CD4-positive, alpha-beta memory T cell (primary cell): Measurements from ENCODE around the gene SIGLECL1. TPM values are rescaled to one million over a fixed set of nuclear protein-coding genes. Genes with fewer than 3 reads are reported as not detected.

Source experiments
- CTCF ChIA-PET: fragments of 350-600 bp; sonication (Branson Sonifier 250); formaldehyde crosslinking; loops from one replicate; lab custom pipeline; 2021; ENCODE audit warnings: inconsistent platforms; ENCODE audit not compliant: partially characterized antibody; lab: Charles Lee
- POLR2A ChIA-PET: fragments of 350-600 bp; sonication (Branson Sonifier 250); formaldehyde crosslinking; loops from one replicate; lab custom pipeline; 2021; ENCODE audit not compliant: partially characterized antibody; lab: Charles Lee
- DNase-seq, 5 donors: peaks; one replicate each; pipeline versions ENCODE4 v3.0.0 to v3.0.0-alpha.2; 2020 to 2022; ENCODE audit warnings: mixed read lengths in 1 of 5
- H3K27ac ChIP-seq: one replicate; pipeline ENCODE4 v1.7.0; 2013; ENCODE audit warnings: low read depth, low read length
- H3K27me3 ChIP-seq: 2 replicates; pipeline ENCODE4 v1.7.0; 2013; ENCODE audit warnings: mild to moderate bottlenecking, low read length, moderate library complexity; ENCODE audit not compliant: insufficient read depth
- H3K36me3 ChIP-seq: 2 replicates; pipeline ENCODE4 v1.7.0; 2013; ENCODE audit warnings: mild to moderate bottlenecking, low read length, moderate library complexity; ENCODE audit not compliant: insufficient read depth
- H3K4me1 ChIP-seq: 2 replicates; pipeline ENCODE4 v1.7.0; 2013; ENCODE audit warnings: mild to moderate bottlenecking, low read length, moderate library complexity; ENCODE audit not compliant: insufficient read depth
- H3K4me3 ChIP-seq, 2 donors: one replicate each; pipeline ENCODE4 v1.7.0; 2013; ENCODE audit warnings: low read length in 2 of 2, mild to moderate bottlenecking in 1 of 2
- H3K9me3 ChIP-seq, 2 donors: one replicate each; pipeline ENCODE4 v1.7.0; 2013; ENCODE audit warnings: low read length in 2 of 2, control low read depth in 1 of 2; ENCODE audit not compliant: control insufficient read depth in 1 of 2
- H3K27ac Mint-ChIP-seq, 7 donors: one replicate each; pipeline ENCODE4 v1.8.0; 2020 to 2021; ENCODE audit warnings: mixed read lengths in 7 of 7, mild to moderate bottlenecking in 6 of 7, inconsistent platforms in 3 of 7, moderate library complexity in 3 of 7
- H3K27me3 Mint-ChIP-seq, 2 donors: one replicate each; pipeline ENCODE4 v1.8.0; 2020 to 2021; ENCODE audit warnings: mixed read lengths in 2 of 2
- H3K36me3 Mint-ChIP-seq, 2 donors: one replicate each; pipeline ENCODE4 v1.8.0; 2020 to 2021; ENCODE audit warnings: mixed read lengths in 2 of 2, inconsistent platforms in 1 of 2, mild to moderate bottlenecking in 1 of 2
- H3K4me1 Mint-ChIP-seq, 4 donors: one replicate each; pipeline ENCODE4 v1.8.0; 2020 to 2021; ENCODE audit warnings: mixed read lengths in 4 of 4, mild to moderate bottlenecking in 1 of 4
- H3K4me3 Mint-ChIP-seq, 8 donors: one replicate each; pipeline ENCODE4 v1.8.0; 2020 to 2021; ENCODE audit warnings: mixed read lengths in 8 of 8, mild to moderate bottlenecking in 7 of 8, moderate library complexity in 6 of 8, inconsistent platforms in 3 of 8
- H3K9me3 Mint-ChIP-seq, 8 donors: one replicate each; pipeline ENCODE4 v1.8.0; 2020 to 2021; ENCODE audit warnings: mixed read lengths in 8 of 8, mild to moderate bottlenecking in 5 of 8, inconsistent platforms in 3 of 8, moderate library complexity in 1 of 8
- intact Hi-C: fragments of 100-400 bp; cut with micrococcal nuclease; formaldehyde crosslinking; loops from one replicate; pipeline ENCODE4 v1.15.1; 2023
- polyA plus RNA-seq, 2 donors: library from polyadenylated mRNA; unstranded; fragments of 300-500 nt; fragmentation: Illumina TruSeq; gene quantifications; one replicate each; pipeline ENCODE4 v1.2.3, GENCODE V29; 2021
- total RNA-seq, 2 experiments: library from RNA; stranded (reverse); gene quantifications; one replicate each; pipeline ENCODE4 v1.2.3, GENCODE V29; 2021

SIGLECL1 gene
- total and polyA plus RNA-seq, 4 experiments from 2014 or later = not detected

DNA sequence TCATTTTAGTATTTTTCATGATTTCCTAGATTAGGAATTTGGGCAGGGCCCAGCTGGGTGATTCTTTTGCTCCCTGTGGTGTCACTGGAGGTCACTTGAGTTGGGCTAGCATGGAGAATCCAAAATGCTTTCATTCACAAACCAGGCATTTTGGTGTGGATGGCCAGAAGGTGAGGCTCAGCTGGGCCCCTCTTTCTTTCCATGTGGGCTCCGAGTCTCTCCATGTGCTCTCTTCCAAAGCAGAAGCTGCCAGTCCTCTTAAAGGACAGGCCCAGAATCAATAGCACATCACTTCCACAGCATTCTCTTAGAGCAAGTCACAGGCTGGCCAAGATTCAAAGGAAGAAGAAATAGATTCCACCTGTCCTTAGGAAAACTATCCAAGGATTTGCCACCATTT, 38.8 kb downstream of the SIGLECL1 start:
- DNase-seq = no peak
- H3K9me3 Mint-ChIP-seq = peaks cover 0 to 1% (median 0%) of the 10 kb centered on the region in 8 donors
- CTCF ChIA-PET = no interaction called here
- H3K36me3 ChIP-seq = no peaks in the 10 kb centered on the region
- intact Hi-C loops = no loop called here
- no peak overlapping the region for H3K27ac Mint-ChIP-seq
- peaks cover 9 to 13% of the 10 kb centered on the region in 2 donors for H3K27me3 Mint-ChIP-seq
- H3K9me3 ChIP-seq = no peaks in the 10 kb centered on the region
- POLR2A ChIA-PET = no interaction called here
- peaks cover 5% of the 10 kb centered on the region for H3K27me3 ChIP-seq
- H3K27ac ChIP-seq = no peak overlapping the region
- H3K4me3 Mint-ChIP-seq = no peak overlapping the region
- no peaks in the 10 kb centered on the region for H3K4me1 Mint-ChIP-seq
- H3K4me1 ChIP-seq = no peaks in the 10 kb centered on the region
- H3K36me3 Mint-ChIP-seq = no peaks in the 10 kb centered on the region
- H3K4me3 ChIP-seq = no peak overlapping the region

DNA sequence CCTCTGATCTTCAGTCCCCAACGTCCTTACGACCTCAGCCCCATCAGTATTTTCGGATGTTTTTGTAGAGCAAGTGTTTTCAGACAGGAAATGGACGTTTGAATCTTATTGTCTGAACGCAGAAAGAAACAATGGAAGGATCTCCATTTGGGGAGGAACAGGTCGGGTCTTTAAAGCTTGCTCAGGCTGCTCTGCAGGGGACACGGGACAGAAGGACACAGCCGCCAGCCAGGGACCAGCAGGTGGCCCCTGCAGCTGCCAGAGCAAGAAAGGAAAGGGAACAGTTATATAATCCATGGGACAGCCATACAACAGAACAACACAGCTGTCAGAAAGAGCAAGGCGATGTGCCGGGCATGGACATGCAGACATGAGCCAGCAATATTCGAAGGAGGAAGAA, 42.1 kb downstream of the SIGLECL1 start:
- Mint-ChIP-seq H3K36me3 (no peaks in the 10 kb centered on the region), H3K4me1 (no peaks in the 10 kb centered on the region), H3K9me3 (no peaks in the 10 kb centered on the region), H3K27me3 (peaks cover 11 to 12% of the 10 kb centered on the region in 2 donors), H3K27ac (no peak overlapping the region), H3K4me3 (no peak overlapping the region)
- no peak for DNase-seq
- no peak overlapping the region for H3K4me3 ChIP-seq
- H3K9me3 ChIP-seq = no peaks in the 10 kb centered on the region
- H3K27ac ChIP-seq = no peak overlapping the region
- no peaks in the 10 kb centered on the region for H3K27me3 ChIP-seq
- no peaks in the 10 kb centered on the region for H3K36me3 ChIP-seq
- no peaks in the 10 kb centered on the region for H3K4me1 ChIP-seq
- CTCF ChIA-PET = no interaction called here
- intact Hi-C loops = no loop called here
- POLR2A ChIA-PET = no interaction called here

GRCh38 chr19:51293571-51294210, 42.8 kb downstream of the SIGLECL1 start:
- H3K27ac Mint-ChIP-seq = no peak overlapping the region
- no peak overlapping the region for H3K4me3 Mint-ChIP-seq
- no peaks in the 10 kb centered on the region for H3K9me3 Mint-ChIP-seq
- Histone ChIP-seq H3K9me3 (no peaks in the 10 kb centered on the region), H3K4me3 (no peak overlapping the region), H3K4me1 (no peaks in the 10 kb centered on the region), H3K27ac (no peak overlapping the region), H3K27me3 (no peaks in the 10 kb centered on the region), H3K36me3 (no peaks in the 10 kb centered on the region)
- peaks cover 11 to 13% of the 10 kb centered on the region in 2 donors for H3K27me3 Mint-ChIP-seq
- ChIA-PET CTCF (no interaction called here), POLR2A (no interaction called here)
- no peaks in the 10 kb centered on the region for H3K4me1 Mint-ChIP-seq
- DNase-seq = no peak
- intact Hi-C loops = no loop called here
- H3K36me3 Mint-ChIP-seq = no peaks in the 10 kb centered on the region

DNA sequence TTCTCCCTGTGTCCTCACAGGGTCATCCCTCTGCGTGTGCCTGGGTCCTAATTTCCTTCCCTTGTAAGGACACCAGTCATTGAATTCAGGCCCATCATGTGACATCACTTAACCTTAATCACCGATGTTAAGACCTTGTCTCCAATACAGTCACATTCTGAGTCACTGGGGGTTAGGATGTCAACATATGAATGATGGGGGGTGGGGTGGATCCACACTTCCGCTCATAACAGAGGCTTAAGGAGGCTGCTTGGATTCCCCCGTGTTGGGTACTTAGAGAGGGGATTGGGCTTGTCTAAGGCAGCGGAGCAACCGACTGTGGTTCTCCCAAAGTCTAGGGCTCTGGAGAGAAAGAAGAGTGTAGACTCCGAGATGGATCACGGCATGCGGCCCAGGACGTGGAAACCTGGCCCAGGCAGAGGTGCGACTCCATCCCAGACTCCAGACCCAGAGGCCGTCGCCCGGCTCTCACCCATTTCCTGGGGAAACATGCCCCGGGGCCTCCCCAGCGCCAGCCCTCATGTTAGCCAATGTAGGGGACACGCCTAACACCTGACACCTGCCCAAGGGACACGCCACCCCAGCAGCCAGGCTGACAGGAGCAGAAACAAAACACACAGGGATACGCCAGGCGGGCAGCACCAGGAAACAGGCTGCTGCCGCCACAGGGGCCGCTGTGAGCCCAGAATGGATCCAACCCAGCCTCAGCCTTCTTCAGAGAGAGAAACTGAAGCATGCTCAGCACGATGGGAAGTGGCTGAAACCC, 43.5 kb downstream of the SIGLECL1 start:
- H3K9me3 Mint-ChIP-seq = no peaks in the 10 kb centered on the region
- H3K4me1 ChIP-seq = no peaks in the 10 kb centered on the region
- no peaks in the 10 kb centered on the region for H3K9me3 ChIP-seq
- H3K27ac Mint-ChIP-seq = no peak overlapping the region
- no peak overlapping the region for H3K4me3 ChIP-seq
- no peak overlapping the region for H3K4me3 Mint-ChIP-seq
- intact Hi-C loops = no loop called here
- H3K36me3 Mint-ChIP-seq = no peaks in the 10 kb centered on the region
- peaks cover 11 to 13% of the 10 kb centered on the region in 2 donors for H3K27me3 Mint-ChIP-seq
- POLR2A ChIA-PET = no interaction called here
- no peaks in the 10 kb centered on the region for H3K36me3 ChIP-seq
- no peaks in the 10 kb centered on the region for H3K4me1 Mint-ChIP-seq
- no peak for DNase-seq
- no peaks in the 10 kb centered on the region for H3K27me3 ChIP-seq
- no peak overlapping the region for H3K27ac ChIP-seq
- CTCF ChIA-PET = no interaction called here

DNA sequence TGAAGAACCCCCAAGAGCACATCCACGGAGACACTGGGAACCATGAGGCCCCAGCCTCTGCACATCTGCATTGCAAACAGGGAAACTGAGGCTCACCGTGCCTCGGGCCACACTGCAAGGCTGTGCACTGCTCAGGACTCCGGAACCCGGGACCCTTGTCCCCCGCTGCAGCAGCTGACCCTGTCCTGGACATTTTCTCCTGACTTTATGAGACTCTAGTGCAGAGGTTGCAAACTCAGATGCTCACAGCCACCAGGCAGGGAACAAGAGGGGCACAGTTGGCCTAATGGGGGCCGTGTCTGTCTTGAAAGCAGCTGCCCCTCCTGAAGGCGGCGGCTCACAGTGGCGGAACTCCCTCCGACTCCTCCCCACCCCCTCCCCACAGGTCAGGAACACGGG, 44.1 kb downstream of the SIGLECL1 start:
- intact Hi-C loops = no loop called here
- no peaks in the 10 kb centered on the region for H3K9me3 Mint-ChIP-seq
- no peak overlapping the region for H3K27ac Mint-ChIP-seq
- H3K4me3 Mint-ChIP-seq = no peak overlapping the region
- no peaks in the 10 kb centered on the region for H3K36me3 Mint-ChIP-seq
- Histone ChIP-seq H3K27ac (no peak overlapping the region), H3K4me1 (no peaks in the 10 kb centered on the region), H3K4me3 (no peak overlapping the region), H3K27me3 (no peaks in the 10 kb centered on the region), H3K9me3 (no peaks in the 10 kb centered on the region), H3K36me3 (no peaks in the 10 kb centered on the region)
- peaks cover 13% of the 10 kb centered on the region in 2 donors for H3K27me3 Mint-ChIP-seq
- no peak for DNase-seq
- CTCF ChIA-PET = no interaction called here
- POLR2A ChIA-PET = no interaction called here
- H3K4me1 Mint-ChIP-seq = no peaks in the 10 kb centered on the region

DNA sequence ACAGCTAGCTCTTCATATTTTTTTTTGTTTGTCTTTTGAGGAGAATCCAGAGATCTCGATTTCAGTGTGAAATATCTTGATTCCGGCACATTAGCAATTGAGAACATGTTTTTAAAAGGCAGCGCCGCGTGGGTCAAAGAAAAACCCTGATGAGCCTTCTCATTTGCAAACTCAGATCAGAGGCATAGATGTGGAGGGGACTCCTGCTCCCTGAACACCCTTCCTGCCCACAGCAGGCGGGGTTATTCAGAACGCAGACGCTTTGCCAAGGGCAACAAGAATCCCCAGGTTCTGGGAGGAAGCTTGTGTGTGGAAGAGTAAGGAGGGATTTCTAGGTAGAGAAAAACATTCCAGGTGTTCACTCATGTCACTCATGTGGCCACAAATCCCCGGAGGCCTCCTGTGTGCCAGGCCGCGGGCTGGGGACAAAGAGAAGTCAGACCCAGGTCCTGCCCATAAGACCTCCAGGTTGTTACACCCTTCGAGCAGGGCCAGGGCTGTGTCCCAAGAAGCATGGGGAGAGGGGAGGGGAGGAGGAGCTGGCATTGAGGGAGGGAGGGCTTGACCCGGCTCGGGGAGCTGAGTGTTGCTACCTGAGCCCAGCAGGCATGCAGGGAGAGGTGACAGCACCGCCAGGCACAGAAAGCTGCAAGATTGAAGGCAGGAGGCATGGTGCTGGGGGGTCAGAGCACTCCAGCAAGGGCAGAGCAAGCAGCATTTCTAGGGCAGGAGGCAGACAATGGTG, 44.7 kb downstream of the SIGLECL1 start:
- Histone ChIP-seq H3K4me1 (no peaks in the 10 kb centered on the region), H3K36me3 (no peaks in the 10 kb centered on the region), H3K27me3 (no peaks in the 10 kb centered on the region), H3K27ac (no peak overlapping the region), H3K9me3 (no peaks in the 10 kb centered on the region), H3K4me3 (no peak overlapping the region)
- Mint-ChIP-seq H3K27ac (no peak overlapping the region), H3K9me3 (peaks cover 0 to 1% (median 0%) of the 10 kb centered on the region in 8 donors), H3K36me3 (no peaks in the 10 kb centered on the region), H3K4me3 (no peak overlapping the region), H3K27me3 (peaks cover 11 to 14% of the 10 kb centered on the region in 2 donors), H3K4me1 (no peaks in the 10 kb centered on the region)
- no peak for DNase-seq
- CTCF ChIA-PET = no interaction called here
- intact Hi-C loops = no loop called here
- POLR2A ChIA-PET = no interaction called here

DNA sequence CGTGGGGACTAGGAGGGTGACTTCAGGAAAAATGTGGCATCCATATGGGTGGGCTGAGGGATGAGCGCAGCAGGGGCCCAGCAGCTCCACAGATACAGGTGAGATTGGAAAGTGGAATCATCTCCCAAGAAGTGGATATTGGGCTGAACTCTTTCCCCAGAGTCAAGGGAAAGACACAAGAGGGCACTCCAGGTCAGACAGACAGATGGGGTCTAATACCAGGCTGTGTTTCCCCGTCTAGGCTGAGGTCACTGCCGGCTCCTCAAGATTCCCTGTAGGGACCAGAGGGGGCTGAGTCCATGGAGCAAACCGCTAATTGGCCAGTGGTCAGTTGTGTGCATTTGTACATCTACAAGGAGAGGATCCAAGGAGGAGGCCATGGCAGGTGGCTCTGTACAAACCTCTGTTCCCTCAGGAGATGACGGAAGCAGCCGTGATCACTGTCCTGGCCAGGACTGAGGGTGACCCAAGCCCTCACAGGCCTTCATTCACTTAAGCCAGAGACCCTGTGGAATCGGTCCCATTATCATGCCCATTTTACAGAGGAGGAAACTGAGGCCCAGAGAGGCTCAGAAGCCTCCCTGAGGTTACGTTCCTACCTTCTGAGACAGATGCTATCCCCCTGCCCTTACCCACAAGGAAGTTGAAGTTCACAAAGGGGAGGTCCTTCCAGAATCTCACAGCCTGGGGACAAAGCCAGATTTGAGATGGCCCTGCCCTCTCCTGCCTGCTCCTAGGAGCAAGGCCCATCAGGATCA, 45.6 kb downstream of the SIGLECL1 start:
- Histone ChIP-seq H3K27ac (no peak overlapping the region), H3K36me3 (no peaks in the 10 kb centered on the region), H3K4me3 (no peak overlapping the region), H3K4me1 (no peaks in the 10 kb centered on the region), H3K9me3 (no peaks in the 10 kb centered on the region), H3K27me3 (no peaks in the 10 kb centered on the region)
- intact Hi-C loops = no loop called here
- H3K4me3 Mint-ChIP-seq = no peak overlapping the region
- no peak overlapping the region for H3K27ac Mint-ChIP-seq
- ChIA-PET POLR2A (no interaction called here), CTCF (no interaction called here)
- no peak for DNase-seq
- peaks cover 13% of the 10 kb centered on the region in 2 donors for H3K27me3 Mint-ChIP-seq
- H3K4me1 Mint-ChIP-seq = no peaks in the 10 kb centered on the region
- peaks cover 0 to 4% (median 0%) of the 10 kb centered on the region in 8 donors for H3K9me3 Mint-ChIP-seq
- no peaks in the 10 kb centered on the region for H3K36me3 Mint-ChIP-seq
